KMS-11 (cell line): Measurements from ENCODE around the gene MARK1.

Source experiments
- H2AFZ ChIP-seq: fragments of 200-600 bp; sonication (generic); 2 replicates; pipeline ENCODE4 v1.6.1; 2016; ENCODE audit warnings: antibody characterized with exemption, mixed run types, low read depth
- H3K27ac ChIP-seq: fragments of 200-600 bp; sonication (generic); 2 replicates; pipeline ENCODE4 v1.6.1; 2016; ENCODE audit warnings: mild to moderate bottlenecking, mixed run types
- H3K27me3 ChIP-seq: fragments of 200-600 bp; sonication (generic); 2 replicates; pipeline ENCODE4 v1.6.1; 2017; ENCODE audit warnings: mild to moderate bottlenecking, low read depth, mixed run types, moderate library complexity; ENCODE audit not compliant: insufficient read depth
- H3K36me3 ChIP-seq: fragments of 200-600 bp; sonication (generic); 2 replicates; pipeline ENCODE4 v1.6.1; 2017; ENCODE audit warnings: mild to moderate bottlenecking, mixed run types; ENCODE audit not compliant: insufficient read depth
- H3K4me1 ChIP-seq: fragments of 200-600 bp; sonication (generic); 2 replicates; pipeline ENCODE4 v1.6.1; 2016; ENCODE audit warnings: mild to moderate bottlenecking, low read depth, mixed run types; ENCODE audit not compliant: poor library complexity, severe bottlenecking
- H3K4me2 ChIP-seq: fragments of 200-600 bp; sonication (generic); 2 replicates; pipeline ENCODE4 v1.7.0; 2016; ENCODE audit warnings: mild to moderate bottlenecking, mixed run types
- H3K4me3 ChIP-seq: fragments of 200-600 bp; sonication (generic); IDR thresholded peaks from 2 replicates; pipeline ENCODE4 v1.6.1; 2017; ENCODE audit warnings: low read depth, low read length, mixed read lengths; ENCODE audit not compliant: insufficient read depth
- H3K79me2 ChIP-seq: fragments of 200-600 bp; sonication (generic); 2 replicates; pipeline ENCODE4 v1.6.1; 2016; ENCODE audit warnings: low read depth, mixed run types; ENCODE audit not compliant: insufficient read depth
- H3K9ac ChIP-seq: fragments of 200-600 bp; sonication (generic); 2 replicates; pipeline ENCODE4 v1.6.1; 2016; ENCODE audit warnings: mild to moderate bottlenecking, mixed run types
- H4K20me1 ChIP-seq: fragments of 200-600 bp; sonication (generic); 2 replicates; pipeline ENCODE4 v1.6.1; 2016; ENCODE audit warnings: mild to moderate bottlenecking, mixed run types; ENCODE audit not compliant: insufficient read depth
- TF ChIP-seq, protein P1 (sequence below): fragments of 200-600 bp; sonication (generic); conservative IDR thresholded peaks from 2 replicates; pipeline ENCODE4 v1.6.1; 2017; ENCODE audit warnings: low read depth, mild to moderate bottlenecking, antibody characterized with exemption, low read length, moderate library complexity, mixed read lengths

Gene MARK1

DNA sequence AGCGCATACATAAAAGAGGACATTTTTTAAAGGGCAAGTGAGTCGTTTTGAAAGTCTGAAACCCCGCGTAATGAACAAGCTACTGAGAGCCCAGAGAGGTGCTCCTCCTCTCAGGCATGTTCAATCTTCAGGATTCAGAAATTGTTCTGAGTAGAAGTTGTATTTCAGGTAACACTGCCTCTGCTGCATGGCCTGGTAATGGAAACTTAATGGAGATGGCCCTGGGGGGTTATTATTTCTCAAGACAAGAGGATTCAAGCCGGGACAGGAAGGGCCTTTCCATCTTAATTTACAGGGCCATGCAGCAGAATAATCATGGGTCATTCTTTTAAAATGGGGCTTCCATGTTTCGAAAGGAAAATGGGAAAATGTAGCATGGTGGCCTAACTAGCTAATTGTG lies 42.1 kb upstream of the MARK1 start:
- H3K79me2 ChIP-seq, result no peaks in the 10 kb centered on the region
- H3K4me3 ChIP-seq, result no peak overlapping the region
- no peak overlapping the region for H3K27ac ChIP-seq
- H3K9ac ChIP-seq, result no peak overlapping the region
- no peaks in the 10 kb centered on the region for H3K27me3 ChIP-seq
- H3K36me3 ChIP-seq, result no peaks in the 10 kb centered on the region
- no peaks in the 10 kb centered on the region for H3K4me1 ChIP-seq
- H4K20me1 ChIP-seq, result no peaks in the 10 kb centered on the region
- TF ChIP-seq, protein P1, sequence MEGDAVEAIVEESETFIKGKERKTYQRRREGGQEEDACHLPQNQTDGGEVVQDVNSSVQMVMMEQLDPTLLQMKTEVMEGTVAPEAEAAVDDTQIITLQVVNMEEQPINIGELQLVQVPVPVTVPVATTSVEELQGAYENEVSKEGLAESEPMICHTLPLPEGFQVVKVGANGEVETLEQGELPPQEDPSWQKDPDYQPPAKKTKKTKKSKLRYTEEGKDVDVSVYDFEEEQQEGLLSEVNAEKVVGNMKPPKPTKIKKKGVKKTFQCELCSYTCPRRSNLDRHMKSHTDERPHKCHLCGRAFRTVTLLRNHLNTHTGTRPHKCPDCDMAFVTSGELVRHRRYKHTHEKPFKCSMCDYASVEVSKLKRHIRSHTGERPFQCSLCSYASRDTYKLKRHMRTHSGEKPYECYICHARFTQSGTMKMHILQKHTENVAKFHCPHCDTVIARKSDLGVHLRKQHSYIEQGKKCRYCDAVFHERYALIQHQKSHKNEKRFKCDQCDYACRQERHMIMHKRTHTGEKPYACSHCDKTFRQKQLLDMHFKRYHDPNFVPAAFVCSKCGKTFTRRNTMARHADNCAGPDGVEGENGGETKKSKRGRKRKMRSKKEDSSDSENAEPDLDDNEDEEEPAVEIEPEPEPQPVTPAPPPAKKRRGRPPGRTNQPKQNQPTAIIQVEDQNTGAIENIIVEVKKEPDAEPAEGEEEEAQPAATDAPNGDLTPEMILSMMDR, result no peak
- no peak overlapping the region for H2AFZ ChIP-seq
- H3K4me2 ChIP-seq, result no peak overlapping the region

DNA sequence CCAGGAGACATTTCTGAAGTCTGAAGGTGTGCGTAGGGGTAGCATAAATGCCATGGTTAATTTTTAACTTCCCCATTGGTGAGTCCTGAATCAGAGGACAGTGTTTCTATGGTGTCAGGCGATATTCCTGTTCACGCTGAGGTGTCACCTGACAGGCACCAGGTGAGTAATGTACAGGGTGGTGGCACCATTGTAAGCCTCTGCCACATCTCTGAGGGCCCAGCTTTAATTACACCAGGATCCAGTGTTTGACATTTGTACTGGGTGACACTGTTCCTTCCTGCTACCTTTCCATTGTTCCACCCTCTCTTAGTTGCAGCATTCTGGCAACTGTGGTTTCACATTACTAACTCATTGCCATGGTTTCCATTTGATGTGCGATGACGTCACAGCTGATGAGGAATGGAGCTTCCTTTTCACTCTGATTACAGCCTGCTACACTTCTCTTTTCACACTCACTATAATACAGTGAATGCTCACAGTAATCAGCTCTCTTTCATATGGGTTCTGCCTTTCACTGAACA lies 40.6 kb upstream of the MARK1 start:
- no peak overlapping the region for H3K4me2 ChIP-seq
- H4K20me1 ChIP-seq, result no peaks in the 10 kb centered on the region
- H3K36me3 ChIP-seq, result no peaks in the 10 kb centered on the region
- H3K27me3 ChIP-seq, result no peaks in the 10 kb centered on the region
- H3K4me3 ChIP-seq, result no peak overlapping the region
- no peak overlapping the region for H2AFZ ChIP-seq
- H3K9ac ChIP-seq, result no peak overlapping the region
- no peak overlapping the region for H3K27ac ChIP-seq
- TF ChIP-seq, protein P1, result no peak
- H3K79me2 ChIP-seq, result no peaks in the 10 kb centered on the region
- no peaks in the 10 kb centered on the region for H3K4me1 ChIP-seq

DNA sequence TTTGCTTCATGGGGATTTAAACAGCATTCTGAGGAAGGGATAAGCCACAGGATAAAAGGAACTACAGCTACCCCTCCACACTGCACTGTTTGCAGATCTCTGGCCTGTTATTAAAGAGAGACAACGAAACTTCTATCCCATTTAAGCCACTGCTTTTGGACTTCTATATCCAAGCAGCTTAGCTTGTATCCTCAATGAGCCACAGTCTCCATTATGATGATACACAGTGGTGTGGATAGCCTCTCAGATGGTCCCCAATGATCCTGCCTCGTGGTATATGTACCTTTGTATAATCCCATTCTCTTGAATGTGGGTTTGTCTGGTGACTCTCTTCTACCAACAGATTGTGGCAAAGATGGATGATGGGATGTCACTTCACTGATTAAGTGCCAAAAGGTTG lies 36.0 kb upstream of the MARK1 start:
- TF ChIP-seq, protein P1, result no peak
- no peak overlapping the region for H3K9ac ChIP-seq
- H3K4me3 ChIP-seq, result no peak overlapping the region
- H3K4me2 ChIP-seq, result no peak overlapping the region
- H3K79me2 ChIP-seq, result no peaks in the 10 kb centered on the region
- H3K27ac ChIP-seq, result no peak overlapping the region
- H3K27me3 ChIP-seq, result no peaks in the 10 kb centered on the region
- H3K4me1 ChIP-seq, result no peaks in the 10 kb centered on the region
- H2AFZ ChIP-seq, result no peak overlapping the region
- H3K36me3 ChIP-seq, result no peaks in the 10 kb centered on the region
- H4K20me1 ChIP-seq, result no peaks in the 10 kb centered on the region

DNA sequence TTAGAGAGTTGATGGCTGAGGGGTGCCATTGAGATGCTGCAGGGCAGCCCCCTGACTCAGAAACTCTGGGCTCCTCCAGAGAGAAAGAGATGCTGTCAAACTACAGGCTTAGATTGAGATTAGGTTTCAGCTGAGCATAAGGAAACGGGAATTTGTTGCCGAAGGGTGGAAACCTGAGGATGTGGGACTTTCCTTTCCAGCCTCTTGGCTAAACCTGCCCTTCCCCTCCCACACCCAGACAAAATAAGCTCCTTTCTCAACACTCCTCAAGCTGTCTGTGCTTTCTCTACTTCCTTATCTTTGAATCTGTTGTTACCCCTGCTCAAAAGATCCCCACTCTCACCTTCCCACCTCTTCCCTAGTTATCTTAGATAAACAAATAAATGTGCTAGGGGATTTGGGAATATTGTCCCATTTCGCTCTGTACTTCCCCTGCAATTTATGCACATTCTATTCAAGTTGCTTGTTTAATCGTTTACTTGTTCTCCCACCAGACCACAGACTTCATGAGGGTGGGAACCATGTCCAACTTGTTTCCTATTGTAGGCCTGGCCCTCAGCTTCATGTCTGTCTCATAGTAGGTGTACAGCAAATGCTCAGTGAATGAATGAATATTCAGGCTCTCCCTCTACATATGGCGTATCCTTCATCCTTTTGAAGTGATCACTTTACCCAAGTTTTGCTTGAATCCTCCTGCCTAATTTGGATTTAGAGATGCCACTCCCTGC lies 30.6 kb upstream of the MARK1 start:
- Histone ChIP-seq H3K9ac (no peak overlapping the region), H3K36me3 (no peaks in the 10 kb centered on the region), H3K4me3 (no peak overlapping the region), H3K27ac (no peak overlapping the region), H3K4me1 (no peaks in the 10 kb centered on the region), H4K20me1 (no peaks in the 10 kb centered on the region), H3K4me2 (no peak overlapping the region), H3K27me3 (no peaks in the 10 kb centered on the region), H3K79me2 (no peaks in the 10 kb centered on the region), H2AFZ (no peak overlapping the region)
- TF ChIP-seq, protein P1, result no peak
